Endothelial cell (in vitro differentiated cells): ENCODE measurements around the gene ZNF792. TPM values are rescaled to one million over a fixed set of nuclear protein-coding genes. Genes with fewer than 3 reads are reported as not detected.

Source experiments
- DNase-seq: peaks from one replicate; pipeline ENCODE4 v3.0.0; 2021; ENCODE audit warnings: low spot score
- H3K27ac Mint-ChIP-seq: one replicate; pipeline ENCODE4 v1.8.0; 2021; ENCODE audit warnings: mixed read lengths, inconsistent platforms; ENCODE audit not compliant: unreplicated experiment
- H3K27me3 Mint-ChIP-seq: one replicate; pipeline ENCODE4 v1.8.0; 2021; ENCODE audit warnings: mild to moderate bottlenecking, moderate library complexity, mixed read lengths, inconsistent platforms; ENCODE audit not compliant: unreplicated experiment
- H3K36me3 Mint-ChIP-seq: one replicate; pipeline ENCODE4 v1.8.0; 2021; ENCODE audit warnings: mild to moderate bottlenecking, low read depth, mixed read lengths, inconsistent platforms; ENCODE audit not compliant: unreplicated experiment
- H3K4me1 Mint-ChIP-seq: one replicate; pipeline ENCODE4 v1.8.0; 2021; ENCODE audit warnings: mild to moderate bottlenecking, mixed read lengths, inconsistent platforms; ENCODE audit not compliant: unreplicated experiment
- H3K4me3 Mint-ChIP-seq: one replicate; pipeline ENCODE4 v1.8.0; 2021; ENCODE audit warnings: mild to moderate bottlenecking, mixed read lengths, inconsistent platforms; ENCODE audit not compliant: unreplicated experiment
- H3K9me3 Mint-ChIP-seq: one replicate; pipeline ENCODE4 v1.8.0; 2021; ENCODE audit warnings: mixed read lengths, inconsistent platforms; ENCODE audit not compliant: unreplicated experiment
- CTCF ChIP-seq: fragments of 200-600 bp; sonication (generic); IDR thresholded peaks from one replicate; pipeline ENCODE4 v1.5.0; 2021; ENCODE audit warnings: antibody characterized with exemption; ENCODE audit not compliant: unreplicated experiment
- total RNA-seq: library from RNA; stranded (reverse); fragmentation: NEBNext Ultra II Directional; extraction: Animal tissue kit (Norgen Biotek cat#: 25700); gene quantifications from one replicate; pipeline ENCODE4 v1.2.1, GENCODE V29; 2021; ENCODE audit not compliant: unreplicated experiment

Gene ZNF792
- total RNA-seq, 1 donor from 2014 or later, result 68.6 TPM

- no peak for TF ChIP-seq CTCF
- Mint-ChIP-seq H3K27me3 (peaks cover 2% of the 10 kb centered on the region), H3K4me1 (peaks cover 18% of the 10 kb centered on the region), H3K9me3 (peaks cover 4% of the 10 kb centered on the region), H3K4me3 (no peak overlapping the region), H3K27ac (no peak overlapping the region), H3K36me3 (peaks cover 14% of the 10 kb centered on the region)
- no peak for DNase-seq
These were observed 19.8 kb upstream of the ZNF792 start for GRCh38 chr19:34983786-34984185.

DNA sequence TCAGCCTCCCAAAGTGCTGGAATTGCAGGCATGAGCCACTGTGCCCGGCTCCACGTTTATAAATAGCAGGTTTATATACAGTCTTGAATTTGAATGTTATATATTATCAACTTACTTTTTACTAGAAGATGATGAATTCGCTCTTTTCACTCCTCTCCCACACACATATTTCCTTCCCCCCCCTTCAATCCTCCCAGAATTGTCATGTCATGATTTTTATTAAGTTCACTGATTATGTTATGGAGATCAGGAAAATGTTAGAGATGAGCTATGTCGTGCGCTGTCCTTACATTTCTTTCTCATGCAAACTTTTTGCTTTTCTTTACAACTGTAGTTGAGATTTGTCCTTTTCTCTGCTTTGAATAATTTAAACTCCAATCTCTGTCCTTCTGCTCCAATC is 18.2 kb upstream of the ZNF792 start:
- H3K27ac Mint-ChIP-seq, result no peak overlapping the region
- DNase-seq, result no peak
- H3K27me3 Mint-ChIP-seq, result peaks cover 2% of the 10 kb centered on the region

DNA sequence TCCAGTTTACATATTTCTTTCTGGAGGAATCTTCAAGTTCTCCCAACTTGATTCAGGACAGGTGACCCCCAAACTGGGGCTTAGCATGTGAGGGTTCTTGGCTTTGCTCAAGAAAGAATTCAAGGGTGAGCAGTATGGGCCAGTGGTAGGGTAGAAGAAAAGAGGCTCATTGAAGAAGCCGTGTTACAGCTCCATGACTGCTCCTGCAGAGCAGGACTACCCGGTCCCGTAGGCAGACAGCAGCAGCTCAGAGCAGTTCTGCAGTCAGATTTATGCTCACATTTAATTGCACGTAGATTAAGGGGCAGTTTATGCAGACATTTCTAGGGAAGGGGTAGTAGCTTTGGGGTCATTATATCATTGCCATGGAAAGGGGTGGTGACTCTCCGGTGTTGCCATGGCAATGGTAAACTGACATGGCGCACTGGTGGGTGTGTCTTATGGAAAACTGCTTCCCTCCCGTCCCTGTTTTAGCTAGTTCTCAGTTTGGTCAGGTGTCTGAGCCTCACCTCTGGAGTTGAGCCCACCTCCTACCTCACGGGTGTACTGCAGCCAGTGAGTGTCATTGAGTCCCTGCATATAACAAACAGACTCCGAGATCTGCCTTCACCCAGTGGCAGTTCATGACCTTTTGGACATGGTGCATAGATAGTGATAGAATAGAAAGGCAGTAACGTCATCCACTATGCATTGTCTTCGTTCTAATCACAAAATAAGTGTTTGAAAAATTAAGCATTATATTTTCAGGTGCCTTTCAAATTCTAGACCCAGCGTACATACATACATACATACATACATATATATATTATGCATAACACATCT is 16.0 kb upstream of the ZNF792 start:
- Mint-ChIP-seq H3K27me3 (peaks cover 4% of the 10 kb centered on the region), H3K36me3 (peaks cover 17% of the 10 kb centered on the region), H3K4me1 (peaks cover 7% of the 10 kb centered on the region), H3K4me3 (no peak overlapping the region), H3K9me3 (peaks cover 4% of the 10 kb centered on the region), H3K27ac (no peak overlapping the region)
- DNase-seq, result no peak
- no peak for TF ChIP-seq CTCF

More for the DNA sequence above, 18.2 kb upstream of the ZNF792 start:
- no peak overlapping the region for H3K4me3 Mint-ChIP-seq
- peaks cover 4% of the 10 kb centered on the region for H3K9me3 Mint-ChIP-seq
- peaks cover 14% of the 10 kb centered on the region for H3K36me3 Mint-ChIP-seq
- TF ChIP-seq CTCF, result no peak
- H3K4me1 Mint-ChIP-seq, result peaks cover 16% of the 10 kb centered on the region

- DNase-seq, result no peak
- Mint-ChIP-seq H3K9me3 (no peaks in the 10 kb centered on the region), H3K27ac (no peak overlapping the region), H3K27me3 (peaks cover 4% of the 10 kb centered on the region), H3K4me1 (peaks cover 11% of the 10 kb centered on the region), H3K36me3 (peaks cover 16% of the 10 kb centered on the region), H3K4me3 (no peak overlapping the region)
- TF ChIP-seq CTCF, result no peak
These were observed 12.6 kb upstream of the ZNF792 start for GRCh38 chr19:34976611-34977010.

GRCh38 chr19:34975056-34975455 is 11.0 kb upstream of the ZNF792 start:
- H3K4me3 Mint-ChIP-seq, result no peak overlapping the region

More at GRCh38 chr19:34975056-34975455, 11.0 kb upstream of the ZNF792 start:
- H3K27ac Mint-ChIP-seq, result peak overlapping the region; percentile 7
- DNase-seq, result no peak
- peaks cover 11% of the 10 kb centered on the region for H3K4me1 Mint-ChIP-seq
- peaks cover 26% of the 10 kb centered on the region for H3K36me3 Mint-ChIP-seq
- peaks cover 4% of the 10 kb centered on the region for H3K27me3 Mint-ChIP-seq
- no peak for TF ChIP-seq CTCF
- H3K9me3 Mint-ChIP-seq, result peaks cover 8% of the 10 kb centered on the region
